GM12878 (cell line): Measurements from ENCODE around the gene NBPF1. TPM values are rescaled to one million over a fixed set of nuclear protein-coding genes. Genes with fewer than 3 reads are reported as not detected.
"Not testable (repeated sequence)": the region's sequence is repeated elsewhere in the genome, so short reads cannot be mapped to it uniquely, and the experiment has no call there.

Experiments
- ATAC-seq: fragments of 200-7000 bp; cut with Tn5 transposase; 3 replicates; pipeline ENCODE4 v1.9.1; 2020; ENCODE audit warnings: mild to moderate bottlenecking, moderate library complexity
- BruUV-seq: library from RNA; stranded (reverse); fragments of 400-500 nt; replicated peaks from 2 replicates; lab custom pipeline; 2021; lab: Mats Ljungman, UMichigan
- CTCF ChIA-PET: fragments of 300-600 bp; sonication (Branson Sonifier 250); formaldehyde crosslinking; extraction: SDS; loops from one replicate; lab custom pipeline; 2021; ENCODE audit warnings: inconsistent platforms; lab: Yijun Ruan, JAX
- POLR2A ChIA-PET: fragments of 350-600 bp; formaldehyde crosslinking; extraction: SDS; loops from one replicate; lab custom pipeline; 2021; ENCODE audit warnings: inconsistent platforms; lab: Charles Lee
- RAD21 ChIA-PET: fragments of 300-600 bp; sonication (Branson Sonifier 250); formaldehyde crosslinking; loops from one replicate; lab custom pipeline; 2023; ENCODE audit warnings: antibody characterized with exemption; ENCODE audit not compliant: unreplicated experiment; lab: Charles Lee
- SMC1A ChIA-PET: fragments of 300-600 bp; sonication (Branson Sonifier 250); formaldehyde crosslinking; loops from one replicate; lab custom pipeline; 2023; ENCODE audit not compliant: unreplicated experiment, uncharacterized antibody; lab: Charles Lee
- DNase-seq: peaks from one replicate; pipeline ENCODE4 v3.0.0-alpha.2; 2011; ENCODE audit warnings: low read depth, low spot score
- FAIRE-seq: peaks from 3 replicates; lab custom pipeline; 2011; peaks lifted over from hg19 to GRCh38; lab: Jason Lieb, UNC
- H2AFZ ChIP-seq: 2 replicates; pipeline ENCODE4 v1.6.0; 2011; ENCODE audit warnings: low read depth, low read length, control low read depth; ENCODE audit not compliant: control insufficient read depth
- H3K27ac ChIP-seq: 2 replicates; pipeline ENCODE4 v1.5.1; 2011; ENCODE audit warnings: control low read depth; ENCODE audit not compliant: control insufficient read depth, insufficient read depth
- H3K27me3 ChIP-seq, 2 experiments: replicated peaks in 1 of 2; 2 replicates each; pipeline versions ENCODE4 v1.6.0 to v1.6.1; 2011; ENCODE audit warnings: low read length in 1 of 2; ENCODE audit not compliant: control insufficient read depth in 2 of 2, insufficient read depth in 2 of 2
- H3K36me3 ChIP-seq, 2 experiments: 2 replicates each; pipeline ENCODE4 v1.5.1; 2011; ENCODE audit warnings: low read length in 1 of 2; ENCODE audit not compliant: control insufficient read depth in 2 of 2, insufficient read depth in 2 of 2
- H3K4me1 ChIP-seq: 2 replicates; pipeline ENCODE4 v1.6.1; 2011; ENCODE audit warnings: mild to moderate bottlenecking, low read length, moderate library complexity, mixed read lengths; ENCODE audit not compliant: control insufficient read depth, insufficient read depth
- H3K4me2 ChIP-seq: 2 replicates; pipeline ENCODE4 v1.6.0; 2011; ENCODE audit warnings: control low read depth; ENCODE audit not compliant: control insufficient read depth, insufficient read depth
- H3K4me3 ChIP-seq: fragments of 200-600 bp; sonication (generic); 2 replicates; pipeline ENCODE4 v1.5.1; 2016
- H3K79me2 ChIP-seq: 2 replicates; pipeline ENCODE4 v1.6.0; 2011; ENCODE audit warnings: low read length; ENCODE audit not compliant: control insufficient read depth, insufficient read depth
- H3K9ac ChIP-seq: 2 replicates; pipeline ENCODE4 v1.8.0; 2011; ENCODE audit warnings: low read length, control low read depth, mixed read lengths; ENCODE audit not compliant: control insufficient read depth, insufficient read depth
- H3K9me3 ChIP-seq: replicated peaks from 3 replicates; pipeline ENCODE4 v1.5.1; 2011; ENCODE audit warnings: mild to moderate bottlenecking, low read length; ENCODE audit not compliant: control insufficient read depth, insufficient read depth
- H4K20me1 ChIP-seq: 2 replicates; pipeline ENCODE4 v1.6.0; 2011; ENCODE audit not compliant: control insufficient read depth, insufficient read depth
- WGBS: methylation state at CpG from one replicate; pipeline ENCODE4 v1.1.6; 2016; ENCODE audit warnings: low lambda C conversion rate; ENCODE audit not compliant: insufficient replicate concordance, insufficient coverage; ENCODE audit errors: missing lambda C conversion rate; 5-methylcytosine and 5-hydroxymethylcytosine counted together
- in situ Hi-C: fragments of 300-500 bp; cut with MboI; formaldehyde crosslinking; loops from 9 replicates; pipeline ENCODE4 v1.14.3; 2018; ENCODE audit warnings: mixed read lengths
- intact Hi-C: fragments of 100-400 bp; cut with micrococcal nuclease; formaldehyde crosslinking; loops from one replicate; pipeline ENCODE4 v1.14.2; 2022; ENCODE audit not compliant: unreplicated experiment
- polyA plus RNA-seq, 11 experiments: library from polyadenylated mRNA; depleted of rRNA in 4 of 11; unstranded in 6 of 11; stranded (reverse) in 5 of 11; fragments of >200 nt; fragmentation: Nextera tagmentation in 4 of 11; fragmentation: Illumina TruSeq in 1 of 11; extraction: Ambion mirVana in 4 of 11; extraction: Trizol in 1 of 11; gene quantifications; 1 replicate in 1 of 11; 2 replicates in 10 of 11; pipeline versions ENCODE4 v1.2.1 to v1.2.3, GENCODE V29; 2011 to 2016; ENCODE audit warnings: inconsistent platforms in 2 of 11, missing spikeins in 2 of 11, low read depth in 1 of 11
- total RNA-seq, 4 experiments: library from RNA; depleted of rRNA in 3 of 4; stranded (reverse); fragments of >200 nt in 3 of 4; fragmentation: Illumina TruSeq in 1 of 4; extraction: Trizol in 1 of 4; gene quantifications; 2 replicates each; pipeline versions ENCODE4 v1.2.1 to v1.2.3, GENCODE V29; 2013 to 2021

Gene NBPF1
- total and polyA plus RNA-seq, 10 of the 15 experiments (the other 5 are each of a cell fraction or from before 2014, with no cell fraction given), result 0.20 to 3.4 (median 0.71) TPM

DNA sequence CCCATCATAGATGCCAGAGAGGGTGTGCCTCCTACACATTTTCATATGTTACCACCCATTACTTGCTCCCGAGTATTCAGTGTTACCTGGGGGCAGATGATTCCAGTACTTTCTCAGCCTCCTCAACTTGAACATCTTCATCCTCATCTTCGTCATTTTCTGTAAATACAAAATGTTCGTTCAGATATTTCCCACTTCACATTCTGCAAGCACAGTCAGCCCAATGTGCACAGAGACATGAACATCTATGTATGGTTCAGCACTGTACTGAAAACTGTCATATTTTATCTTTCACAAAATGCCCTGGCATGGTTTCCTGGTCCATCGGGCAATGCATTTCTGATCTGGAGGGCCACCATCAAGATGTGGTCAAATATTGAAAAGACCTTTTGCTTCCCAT is 25.7 kb downstream of the NBPF1 start:
- H3K4me1 ChIP-seq, H4K20me1 ChIP-seq, POLR2A ChIA-PET, H3K4me3 ChIP-seq, ATAC-seq, in situ Hi-C loops, H3K9ac ChIP-seq, H3K27me3 ChIP-seq, H3K36me3 ChIP-seq, SMC1A ChIA-PET, H3K79me2 ChIP-seq, H3K9me3 ChIP-seq, H3K4me2 ChIP-seq, CTCF ChIA-PET, H3K27ac ChIP-seq, H2AFZ ChIP-seq, BruUV-seq, DNase-seq, RAD21 ChIA-PET, FAIRE-seq, intact Hi-C loops: not testable (repeated sequence)
- WGBS, result 49% methylated on average over 4 of the region's 4 CpGs

- H3K79me2 ChIP-seq, H3K4me1 ChIP-seq, H4K20me1 ChIP-seq, H3K4me3 ChIP-seq, BruUV-seq, H3K27me3 ChIP-seq, SMC1A ChIA-PET, RAD21 ChIA-PET, H3K4me2 ChIP-seq, DNase-seq, in situ Hi-C loops, H3K36me3 ChIP-seq, H3K9ac ChIP-seq, H3K9me3 ChIP-seq, POLR2A ChIA-PET, H2AFZ ChIP-seq, intact Hi-C loops, FAIRE-seq, H3K27ac ChIP-seq, CTCF ChIA-PET, ATAC-seq: not testable (repeated sequence)
- no CpG with 5 or more reads among the region's 1 CpG for WGBS
Observed at GRCh38 chr1:16565324-16565723, 48.0 kb downstream of the NBPF1 start.

DNA sequence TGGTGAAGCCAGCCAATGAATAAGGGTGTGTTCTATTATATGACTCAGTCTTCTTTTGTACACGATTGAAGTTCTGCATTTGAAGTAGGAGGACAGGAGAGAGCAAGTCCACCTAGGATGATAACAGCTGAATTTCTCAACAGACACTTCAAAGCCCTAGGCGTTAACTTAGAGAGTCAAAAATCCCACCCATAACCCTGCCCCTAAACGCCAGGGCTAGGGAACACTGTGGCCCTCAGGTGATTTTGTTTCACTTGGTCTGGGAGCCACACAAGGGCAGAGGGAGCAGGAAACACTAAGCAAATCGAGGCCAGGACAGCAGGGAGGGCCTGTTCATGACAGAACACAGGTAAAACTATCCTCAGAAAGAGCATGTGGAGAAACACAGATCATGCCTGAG is 52.3 kb downstream of the NBPF1 start:
- in situ Hi-C loops, FAIRE-seq: not testable (repeated sequence)

GRCh38 chr1:16560498-16560897 is 52.9 kb downstream of the NBPF1 start:
- H3K36me3 ChIP-seq, intact Hi-C loops, H3K4me2 ChIP-seq, H4K20me1 ChIP-seq, H3K4me3 ChIP-seq, H3K27me3 ChIP-seq, DNase-seq, CTCF ChIA-PET, H3K9ac ChIP-seq, POLR2A ChIA-PET, in situ Hi-C loops, H3K27ac ChIP-seq, FAIRE-seq, H3K4me1 ChIP-seq, BruUV-seq, H2AFZ ChIP-seq, H3K79me2 ChIP-seq, RAD21 ChIA-PET, H3K9me3 ChIP-seq, ATAC-seq, SMC1A ChIA-PET: not testable (repeated sequence)
- 34% methylated on average over 5 of the region's 6 CpGs for WGBS

More for the DNA sequence above, 52.3 kb downstream of the NBPF1 start:
- intact Hi-C loops, H3K9ac ChIP-seq, H3K36me3 ChIP-seq, BruUV-seq, POLR2A ChIA-PET, DNase-seq, H3K4me2 ChIP-seq, H3K27me3 ChIP-seq, H3K4me3 ChIP-seq, SMC1A ChIA-PET, H3K4me1 ChIP-seq, H3K27ac ChIP-seq, ATAC-seq, H3K9me3 ChIP-seq, CTCF ChIA-PET, H3K79me2 ChIP-seq, H2AFZ ChIP-seq, RAD21 ChIA-PET, H4K20me1 ChIP-seq: not testable (repeated sequence)
- 2% methylated on average over 4 of the region's 4 CpGs for WGBS
